Measurements from ENCODE around the gene ABCD1. TPM values are rescaled to one million over a fixed set of nuclear protein-coding genes. Genes with fewer than 3 reads are reported as not detected.

Gene ABCD1
- polyA plus RNA-seq, 1 donor from 2014 or later: 3.6 TPM

- no peak overlapping the region for H3K27ac Mint-ChIP-seq
- H3K36me3 Mint-ChIP-seq: no peaks in the 10 kb centered on the region
- H3K9me3 Mint-ChIP-seq: no peaks in the 10 kb centered on the region
- peaks cover 0 to 4% (median 2%) of the 10 kb centered on the region in 3 donors for H3K4me1 Mint-ChIP-seq
- H3K27me3 Mint-ChIP-seq: peaks cover 3% of the 10 kb centered on the region
- H3K4me3 Mint-ChIP-seq: no peak overlapping the region
These were observed 41.6 kb downstream of the ABCD1 start for GRCh38 chrX:153766098-153766817.

DNA sequence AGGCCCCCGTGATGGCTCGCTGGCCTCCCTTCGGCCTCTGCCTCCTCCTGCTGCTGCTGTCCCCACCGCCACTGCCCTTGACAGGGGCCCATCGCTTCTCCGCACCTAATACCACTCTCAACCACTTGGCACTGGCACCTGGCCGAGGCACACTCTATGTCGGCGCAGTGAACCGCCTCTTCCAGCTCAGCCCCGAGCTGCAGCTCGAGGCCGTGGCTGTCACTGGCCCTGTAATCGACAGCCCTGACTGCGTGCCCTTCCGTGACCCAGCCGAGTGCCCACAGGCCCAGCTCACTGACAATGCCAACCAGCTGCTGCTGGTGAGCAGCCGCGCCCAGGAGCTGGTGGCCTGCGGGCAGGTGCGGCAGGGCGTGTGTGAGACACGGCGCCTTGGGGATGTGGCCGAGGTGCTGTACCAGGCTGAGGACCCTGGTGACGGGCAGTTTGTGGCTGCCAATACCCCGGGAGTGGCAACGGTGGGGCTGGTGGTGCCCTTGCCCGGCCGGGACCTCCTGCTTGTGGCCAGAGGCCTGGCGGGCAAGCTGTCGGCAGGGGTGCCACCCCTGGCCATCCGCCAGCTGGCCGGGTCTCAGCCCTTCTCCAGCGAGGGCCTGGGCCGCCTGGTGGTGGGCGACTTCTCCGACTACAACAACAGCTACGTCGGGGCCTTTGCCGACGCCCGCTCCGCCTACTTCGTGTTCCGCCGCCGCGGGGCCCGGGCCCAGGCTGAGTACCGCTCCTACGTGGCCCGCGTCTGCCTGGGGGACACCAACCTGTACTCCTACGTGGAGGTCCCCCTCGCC lies 42.4 kb downstream of the ABCD1 start:
- Mint-ChIP-seq H3K4me1 (peaks cover 0 to 4% (median 2%) of the 10 kb centered on the region in 3 donors), H3K36me3 (no peaks in the 10 kb centered on the region), H3K9me3 (no peaks in the 10 kb centered on the region), H3K27me3 (peaks cover 3% of the 10 kb centered on the region), H3K4me3 (no peak overlapping the region), H3K27ac (no peak overlapping the region)

GRCh38 chrX:153767674-153768055 lies 43.0 kb downstream of the ABCD1 start:
- Mint-ChIP-seq H3K27ac (no peak overlapping the region), H3K36me3 (no peaks in the 10 kb centered on the region), H3K4me3 (no peak overlapping the region), H3K9me3 (no peaks in the 10 kb centered on the region), H3K4me1 (peaks cover 0 to 4% (median 2%) of the 10 kb centered on the region in 3 donors), H3K27me3 (peaks cover 3% of the 10 kb centered on the region)

- Mint-ChIP-seq H3K4me3 (peak overlapping the region in 1 of 4 donors; percentile 60), H3K9me3 (no peaks in the 10 kb centered on the region), H3K4me1 (peaks cover 0 to 4% (median 2%) of the 10 kb centered on the region in 3 donors), H3K27me3 (peaks cover 1% of the 10 kb centered on the region), H3K27ac (no peak overlapping the region), H3K36me3 (no peaks in the 10 kb centered on the region)
These were observed 43.9 kb downstream of the ABCD1 start for GRCh38 chrX:153768311-153769157.

GRCh38 chrX:153769158-153769864 lies 44.7 kb downstream of the ABCD1 start:
- peaks cover 1% of the 10 kb centered on the region for H3K27me3 Mint-ChIP-seq
- no peaks in the 10 kb centered on the region for H3K36me3 Mint-ChIP-seq
- no peak overlapping the region for H3K4me3 Mint-ChIP-seq
- H3K27ac Mint-ChIP-seq: no peak overlapping the region
- no peaks in the 10 kb centered on the region for H3K9me3 Mint-ChIP-seq
- H3K4me1 Mint-ChIP-seq: peaks cover 0 to 2% (median 0%) of the 10 kb centered on the region in 3 donors

- Mint-ChIP-seq H3K4me3 (peak overlapping the region in 1 of 4 donors; percentile 57), H3K27ac (no peak overlapping the region), H3K36me3 (no peaks in the 10 kb centered on the region), H3K9me3 (no peaks in the 10 kb centered on the region), H3K27me3 (peaks cover 1% of the 10 kb centered on the region), H3K4me1 (peaks cover 0 to 2% (median 0%) of the 10 kb centered on the region in 3 donors)
These were observed 45.4 kb downstream of the ABCD1 start for GRCh38 chrX:153769865-153770600.

GRCh38 chrX:153770601-153771414 lies 46.2 kb downstream of the ABCD1 start:
- Mint-ChIP-seq H3K9me3 (no peaks in the 10 kb centered on the region), H3K4me1 (peaks cover 0 to 2% (median 0%) of the 10 kb centered on the region in 3 donors), H3K4me3 (no peak overlapping the region), H3K36me3 (no peaks in the 10 kb centered on the region), H3K27me3 (peaks cover 1% of the 10 kb centered on the region), H3K27ac (no peak overlapping the region)

DNA sequence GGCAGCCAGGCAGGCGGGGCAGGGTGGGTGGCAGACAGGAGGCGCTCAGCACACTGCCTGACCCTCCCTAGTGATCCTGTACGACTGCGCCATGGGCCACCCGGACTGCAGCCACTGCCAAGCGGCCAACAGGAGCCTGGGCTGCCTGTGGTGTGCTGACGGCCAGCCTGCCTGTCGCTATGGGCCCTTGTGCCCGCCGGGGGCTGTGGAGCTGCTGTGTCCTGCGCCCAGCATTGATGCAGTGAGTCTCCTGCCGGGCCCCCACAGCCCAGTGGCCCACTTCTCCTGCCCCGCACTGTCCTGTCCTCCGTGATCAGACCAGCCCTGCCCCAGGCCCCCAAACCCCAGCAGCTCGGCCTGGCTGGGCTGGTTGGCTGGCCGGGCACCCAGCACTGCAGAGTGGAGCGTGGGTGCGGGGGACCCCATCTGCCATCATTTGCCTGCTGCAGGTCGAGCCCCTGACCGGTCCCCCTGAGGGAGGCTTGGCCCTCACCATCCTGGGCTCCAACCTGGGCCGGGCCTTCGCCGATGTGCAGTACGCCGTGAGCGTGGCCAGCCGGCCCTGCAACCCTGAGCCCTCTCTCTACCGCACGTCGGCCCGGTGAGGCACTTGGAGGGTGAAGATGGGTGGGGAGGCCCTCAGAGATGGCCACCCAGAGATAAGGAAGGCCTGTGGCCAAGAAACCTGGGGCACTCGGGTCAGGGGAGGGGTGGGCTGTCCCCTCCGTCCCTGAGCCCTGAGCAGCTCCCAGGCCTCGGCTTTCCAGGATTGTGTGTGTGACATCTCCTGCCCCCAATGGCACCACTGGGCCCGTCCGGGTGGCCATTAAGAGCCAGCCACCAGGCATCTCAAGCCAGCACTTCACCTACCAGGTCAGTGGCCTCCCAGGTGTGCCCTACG lies 47.0 kb downstream of the ABCD1 start:
- no peaks in the 10 kb centered on the region for H3K9me3 Mint-ChIP-seq
- no peak overlapping the region for H3K4me3 Mint-ChIP-seq
- H3K36me3 Mint-ChIP-seq: no peaks in the 10 kb centered on the region

GRCh38 chrX:153772316-153773217 lies 47.9 kb downstream of the ABCD1 start:
- Mint-ChIP-seq H3K27me3 (peaks cover 1% of the 10 kb centered on the region), H3K9me3 (no peaks in the 10 kb centered on the region), H3K4me1 (peaks cover 0 to 2% (median 0%) of the 10 kb centered on the region in 3 donors), H3K27ac (no peak overlapping the region), H3K4me3 (no peak overlapping the region), H3K36me3 (no peaks in the 10 kb centered on the region)

More for the DNA sequence above, 47.0 kb downstream of the ABCD1 start:
- Mint-ChIP-seq H3K27me3 (peaks cover 1% of the 10 kb centered on the region), H3K27ac (no peak overlapping the region), H3K4me1 (peaks cover 0 to 2% (median 0%) of the 10 kb centered on the region in 3 donors)

DNA sequence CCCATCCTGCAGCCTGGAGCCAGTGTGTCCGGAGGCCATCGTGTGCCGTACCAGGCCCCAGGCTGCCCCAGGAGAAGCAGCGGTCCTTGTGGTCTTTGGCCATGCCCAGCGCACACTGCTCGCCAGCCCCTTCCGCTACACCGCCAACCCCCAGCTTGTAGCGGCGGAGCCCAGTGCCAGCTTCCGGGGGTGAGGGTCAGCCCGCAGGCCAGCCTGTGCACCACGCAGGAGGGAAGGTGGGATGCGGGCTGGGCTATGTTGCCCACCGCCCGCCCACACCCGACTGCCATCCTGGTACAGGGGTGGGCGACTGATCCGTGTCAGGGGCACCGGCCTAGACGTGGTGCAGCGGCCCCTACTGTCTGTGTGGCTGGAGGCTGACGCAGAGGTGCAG lies 48.6 kb downstream of the ABCD1 start:
- Mint-ChIP-seq H3K27ac (no peak overlapping the region), H3K36me3 (no peaks in the 10 kb centered on the region), H3K27me3 (peaks cover 1% of the 10 kb centered on the region), H3K4me3 (no peak overlapping the region), H3K9me3 (no peaks in the 10 kb centered on the region), H3K4me1 (peaks cover 0 to 2% (median 0%) of the 10 kb centered on the region in 3 donors)

DNA sequence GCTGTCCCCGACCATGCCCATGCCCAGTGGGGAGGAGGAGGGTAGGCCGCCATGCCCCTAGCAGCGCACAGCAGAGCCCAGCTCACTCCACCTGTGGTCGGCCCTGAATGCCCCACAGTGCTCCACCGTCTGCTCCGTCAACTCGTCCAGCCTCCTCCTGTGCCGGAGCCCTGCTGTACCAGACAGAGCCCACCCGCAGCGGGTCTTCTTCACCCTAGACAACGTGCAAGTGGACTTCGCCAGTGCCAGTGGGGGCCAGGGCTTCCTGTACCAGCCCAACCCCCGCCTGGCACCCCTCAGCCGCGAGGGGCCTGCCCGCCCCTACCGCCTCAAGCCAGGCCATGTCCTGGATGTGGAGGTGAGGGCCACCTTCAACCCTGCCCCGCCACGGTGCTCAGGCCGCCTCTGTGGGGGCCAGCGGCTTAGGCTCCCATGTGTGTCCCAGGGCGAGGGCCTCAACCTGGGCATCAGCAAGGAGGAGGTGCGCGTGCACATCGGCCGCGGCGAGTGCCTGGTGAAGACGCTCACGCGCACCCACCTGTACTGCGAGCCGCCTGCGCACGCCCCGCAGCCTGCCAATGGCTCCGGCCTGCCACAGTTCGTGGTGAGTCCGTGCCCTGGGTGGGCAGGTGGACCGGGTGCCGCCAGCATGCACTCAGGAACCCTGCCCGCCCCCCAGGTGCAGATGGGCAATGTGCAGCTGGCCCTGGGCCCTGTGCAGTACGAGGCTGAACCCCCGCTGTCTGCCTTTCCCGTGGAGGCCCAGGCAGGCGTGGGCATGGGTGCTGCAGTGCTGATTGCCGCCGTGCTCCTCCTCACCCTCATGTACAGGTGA lies 49.3 kb downstream of the ABCD1 start:
- Mint-ChIP-seq H3K4me3 (no peak overlapping the region), H3K9me3 (no peaks in the 10 kb centered on the region), H3K4me1 (peaks cover 0 to 2% (median 0%) of the 10 kb centered on the region in 3 donors), H3K27me3 (peaks cover 1% of the 10 kb centered on the region), H3K36me3 (no peaks in the 10 kb centered on the region), H3K27ac (no peak overlapping the region)
